Measurements from ENCODE around the gene CYP4F12.

The CYP4F12 gene, protein sequence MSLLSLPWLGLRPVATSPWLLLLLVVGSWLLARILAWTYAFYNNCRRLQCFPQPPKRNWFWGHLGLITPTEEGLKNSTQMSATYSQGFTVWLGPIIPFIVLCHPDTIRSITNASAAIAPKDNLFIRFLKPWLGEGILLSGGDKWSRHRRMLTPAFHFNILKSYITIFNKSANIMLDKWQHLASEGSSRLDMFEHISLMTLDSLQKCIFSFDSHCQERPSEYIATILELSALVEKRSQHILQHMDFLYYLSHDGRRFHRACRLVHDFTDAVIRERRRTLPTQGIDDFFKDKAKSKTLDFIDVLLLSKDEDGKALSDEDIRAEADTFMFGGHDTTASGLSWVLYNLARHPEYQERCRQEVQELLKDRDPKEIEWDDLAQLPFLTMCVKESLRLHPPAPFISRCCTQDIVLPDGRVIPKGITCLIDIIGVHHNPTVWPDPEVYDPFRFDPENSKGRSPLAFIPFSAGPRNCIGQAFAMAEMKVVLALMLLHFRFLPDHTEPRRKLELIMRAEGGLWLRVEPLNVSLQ

DNA sequence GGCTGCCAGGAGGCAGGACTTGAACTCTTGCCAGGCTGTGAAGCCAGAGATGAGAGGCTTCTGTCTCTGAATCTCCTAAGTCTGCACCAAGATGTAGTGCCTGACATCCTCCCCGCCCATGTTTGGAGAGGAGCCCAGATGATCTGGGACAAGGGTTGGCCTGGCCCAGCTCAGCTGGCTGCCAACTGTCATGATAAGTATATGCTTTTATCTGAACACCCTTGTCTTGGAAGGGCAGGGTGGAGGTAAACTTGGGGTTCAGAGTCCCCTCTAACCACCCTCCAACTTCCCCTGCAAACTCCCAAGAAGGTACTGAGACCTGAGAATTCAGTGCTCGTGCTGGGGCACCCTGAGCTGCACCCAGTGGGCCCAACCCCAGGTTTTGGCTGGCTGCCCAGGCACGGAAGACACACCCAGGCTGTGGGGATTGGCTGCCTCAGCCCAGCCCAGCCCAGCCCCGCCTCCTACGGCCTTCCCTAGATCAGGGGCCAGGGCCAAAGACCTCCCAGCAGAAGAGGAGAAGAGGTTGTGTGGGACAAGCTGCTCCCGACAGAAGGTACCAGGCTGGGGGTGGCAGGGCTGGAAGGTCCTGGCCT is at the start of gene CYP4F12:
Gene CYP4F12, plus strand, starts transcription at position 508 of the 596 bp plus-strand sequence. CDS start 443 bp downstream, outside the sequence.
- no peak for DNase-seq (ENCODE audit: low read depth in 2 of 2)

DNA sequence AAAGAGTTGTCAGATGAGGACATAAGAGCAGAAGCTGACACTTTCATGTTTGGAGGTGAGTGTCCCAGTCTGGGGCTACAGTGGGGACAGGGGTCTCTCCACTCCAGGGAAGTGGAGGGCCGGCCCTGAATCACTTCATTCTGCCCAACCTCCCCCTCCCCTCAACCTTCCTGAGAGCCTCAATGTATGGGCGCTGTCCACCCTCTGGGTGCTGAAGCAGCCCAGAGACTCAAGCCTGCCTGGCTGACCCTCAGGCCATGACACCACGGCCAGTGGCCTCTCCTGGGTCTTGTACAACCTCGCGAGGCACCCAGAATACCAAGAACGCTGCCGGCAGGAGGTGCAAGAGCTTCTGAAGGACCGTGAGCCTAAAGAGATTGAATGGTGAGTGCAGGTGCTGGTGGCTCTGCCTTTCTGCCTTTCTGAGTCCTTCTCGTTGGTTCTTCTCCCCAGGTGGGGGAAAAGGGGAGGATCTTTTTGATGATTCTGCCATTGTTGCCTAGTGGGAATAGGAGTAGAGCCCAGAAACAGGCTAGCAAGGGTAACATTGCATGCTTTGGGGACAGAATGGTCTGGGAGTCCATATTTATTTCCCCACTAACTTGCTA is 49.1 kb upstream of the CYP4F12 start:
- no peak for DNase-seq (ENCODE audit: low read depth in 2 of 2)

DNA sequence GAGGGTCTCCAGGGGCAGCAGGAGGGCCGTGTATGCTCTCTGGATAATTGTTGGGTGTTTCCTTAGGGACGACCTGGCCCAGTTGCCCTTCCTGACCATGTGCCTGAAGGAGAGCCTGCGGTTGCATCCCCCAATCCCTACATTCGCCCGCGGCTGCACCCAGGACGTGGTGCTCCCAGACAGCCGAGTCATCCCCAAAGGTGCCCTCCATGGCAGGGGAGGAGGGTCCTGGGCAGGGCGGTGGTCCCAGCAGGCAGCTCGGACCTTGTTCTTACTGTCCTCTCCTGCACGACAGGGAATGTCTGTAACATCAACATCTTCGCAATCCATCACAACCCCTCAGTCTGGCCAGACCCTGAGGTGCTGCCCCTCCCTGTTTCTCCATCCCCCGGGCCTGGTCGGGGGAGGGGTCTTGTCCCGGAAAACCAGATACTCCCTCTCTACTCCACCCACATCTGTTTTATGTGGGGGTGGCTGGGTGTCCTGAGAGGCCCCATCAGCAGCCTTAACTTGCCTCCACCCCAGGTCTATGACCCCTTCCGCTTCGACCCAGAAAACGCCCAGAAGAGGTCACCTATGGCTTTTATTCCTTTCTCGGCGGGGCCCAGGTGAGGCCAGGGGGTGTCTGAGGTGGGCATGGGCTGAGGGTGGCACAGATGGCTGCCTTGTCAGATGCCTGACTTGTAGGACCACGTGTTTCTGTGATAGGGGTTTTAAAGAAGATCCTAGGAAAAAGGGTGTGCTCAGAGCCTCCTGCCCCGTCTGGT is 44.5 kb upstream of the CYP4F12 start:
- no peak for DNase-seq (ENCODE audit: low read depth in 2 of 2)

DNA sequence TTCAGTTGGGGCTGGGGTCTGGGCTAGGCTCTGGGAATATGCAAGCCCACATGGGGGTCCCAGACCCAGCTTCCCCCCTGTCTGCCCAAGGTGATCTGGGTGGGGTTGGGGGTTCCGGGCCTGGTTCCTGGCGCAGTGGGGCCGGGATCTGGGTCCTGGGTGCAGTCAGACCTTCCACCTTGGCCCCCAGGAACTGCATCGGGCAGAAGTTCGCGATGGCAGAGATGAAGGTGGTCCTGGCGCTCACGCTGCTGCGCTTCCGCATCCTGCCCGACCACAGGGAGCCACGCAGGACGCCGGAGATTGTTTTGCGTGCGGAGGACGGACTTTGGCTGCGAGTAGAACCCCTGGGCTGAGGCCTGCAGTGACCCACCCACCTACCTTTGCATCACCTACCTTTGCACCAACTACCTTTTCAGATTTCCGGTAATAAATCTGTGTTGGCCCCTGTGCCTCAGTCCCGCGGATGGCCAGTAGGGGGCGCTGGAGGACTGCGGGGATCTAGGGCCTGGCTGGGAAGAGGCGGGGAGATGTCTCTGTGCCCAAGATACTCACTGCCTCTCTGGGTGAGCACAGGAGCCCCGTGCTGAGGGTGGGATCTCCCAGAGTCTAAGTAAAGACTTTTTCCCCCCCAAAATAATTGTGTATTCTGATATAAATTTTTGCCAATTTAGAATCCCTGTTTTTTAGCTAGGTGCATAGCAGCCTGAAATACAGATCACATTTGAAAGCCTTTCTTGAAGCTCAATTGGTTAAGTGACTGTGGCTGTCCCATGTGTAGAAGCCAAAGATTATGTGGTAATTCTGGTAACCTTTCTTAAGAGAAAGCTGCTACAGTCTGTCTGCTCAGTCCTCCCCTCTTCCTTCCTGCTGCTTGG is 43.6 kb upstream of the CYP4F12 start:
- DNase-seq (ENCODE audit: low read depth in 2 of 2) = peak; percentile 82 to 94

DNA sequence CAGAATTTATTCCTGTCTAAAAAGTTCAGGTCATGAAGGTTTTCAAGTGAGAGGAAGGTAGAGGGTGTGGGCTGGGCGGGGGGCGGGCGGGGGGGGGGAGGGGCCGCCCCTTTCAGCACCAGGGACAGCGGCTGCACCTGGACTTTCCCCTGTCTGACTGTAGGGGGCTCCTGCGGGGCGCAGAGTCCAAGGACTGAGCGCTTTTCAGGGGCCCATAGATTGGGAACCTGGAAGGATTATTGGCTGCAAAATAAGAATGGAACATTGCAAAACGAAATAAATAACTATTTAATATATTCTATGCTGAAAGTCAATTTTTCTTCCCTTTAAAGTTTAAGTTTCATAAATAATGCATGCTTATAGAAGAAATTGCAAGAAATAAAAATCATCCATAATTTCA is 41.1 kb upstream of the CYP4F12 start:
- DNase-seq (ENCODE audit: low read depth in 2 of 2) = no peak

DNA sequence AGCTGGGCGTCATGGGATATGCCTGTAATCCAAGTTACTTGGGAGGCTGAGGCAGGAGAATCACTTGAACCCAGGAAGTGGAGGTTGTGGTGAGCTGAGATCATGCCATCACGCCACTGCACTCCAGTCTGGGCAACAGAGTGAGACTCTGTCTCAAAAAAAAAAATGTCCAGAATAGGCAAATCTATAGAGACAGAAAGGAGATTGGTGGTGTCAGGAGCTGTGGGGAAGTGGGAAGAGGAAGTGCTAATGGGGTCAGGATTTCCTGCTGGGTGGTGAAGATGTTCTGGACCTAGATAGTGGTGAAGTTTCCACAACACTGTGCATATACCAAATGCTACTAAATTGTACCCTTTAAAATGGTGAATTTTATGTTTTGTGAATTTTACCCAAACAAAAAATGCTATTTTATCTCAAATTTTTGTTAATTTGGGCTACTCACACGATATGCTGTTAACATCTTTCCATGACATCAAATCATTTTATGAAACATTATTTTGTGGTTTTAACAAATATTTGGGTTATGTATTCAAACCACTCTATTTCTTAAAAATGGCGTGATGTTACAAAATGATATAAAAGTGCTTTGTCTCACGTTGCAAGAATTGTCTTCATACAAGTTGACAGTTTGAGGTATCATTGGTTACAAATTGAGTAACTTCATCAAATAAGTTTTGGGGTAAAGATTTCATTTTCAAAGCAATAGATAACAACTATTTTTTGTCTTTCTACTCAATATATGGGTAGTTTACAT is 39.6 kb upstream of the CYP4F12 start:
- no peak for DNase-seq (ENCODE audit: low read depth in 2 of 2)

DNA sequence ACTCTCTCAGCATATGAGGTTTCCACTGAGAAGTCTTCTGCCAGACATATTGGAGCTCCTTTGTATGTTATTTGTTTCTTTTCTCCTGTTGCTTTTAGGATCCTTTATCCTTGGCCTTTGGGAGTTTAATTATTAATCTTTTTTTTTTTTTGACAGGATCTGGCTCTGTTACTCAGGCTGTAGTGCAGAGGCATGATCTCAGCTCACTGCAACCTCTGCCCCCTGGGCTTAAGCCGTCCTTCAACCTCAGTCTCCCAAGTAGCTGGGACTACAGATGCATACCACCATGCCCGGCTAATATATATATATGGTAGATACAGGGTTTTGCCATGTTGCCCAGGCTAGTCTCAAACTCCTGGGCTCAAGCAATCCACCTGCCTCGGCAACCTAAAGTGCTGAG is 38.8 kb upstream of the CYP4F12 start:
- no peak for DNase-seq (ENCODE audit: low read depth in 2 of 2)

DNA sequence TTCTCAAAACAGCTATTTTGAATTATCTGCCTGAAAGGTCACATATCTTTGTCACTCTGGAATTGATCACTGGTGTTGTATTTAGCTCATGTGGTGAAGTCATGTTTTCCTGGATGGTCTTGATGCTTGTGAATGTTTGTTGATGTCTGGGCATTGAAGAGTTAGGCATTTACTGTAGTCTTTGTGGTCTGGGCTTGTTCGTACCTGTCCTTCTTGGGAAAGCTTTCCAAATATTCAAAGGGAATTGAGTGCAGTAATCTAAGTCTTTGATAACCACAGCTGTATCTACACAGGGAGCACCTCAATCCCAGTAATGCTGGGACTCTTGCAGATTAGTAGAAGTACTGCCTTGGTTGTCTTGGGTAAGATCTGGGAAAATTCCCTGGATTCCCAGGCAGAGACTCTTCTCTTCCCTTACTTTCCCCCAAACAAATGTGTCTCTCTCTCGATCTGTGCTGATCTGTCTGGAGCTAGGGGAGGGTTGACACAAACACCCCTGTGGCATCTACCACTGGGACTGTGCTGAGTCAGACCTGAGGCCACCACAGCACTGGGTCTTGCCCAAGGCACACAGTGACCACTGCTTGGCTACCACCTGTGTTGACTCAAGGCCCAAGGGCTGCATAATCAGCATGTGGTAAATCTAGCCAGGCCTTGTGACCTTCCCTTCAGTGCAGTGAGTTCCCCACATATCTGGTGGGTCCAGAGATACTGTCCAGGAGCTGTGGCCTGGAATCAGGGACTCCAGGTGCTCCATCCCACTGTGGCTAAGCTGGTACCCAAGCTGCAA is 37.7 kb upstream of the CYP4F12 start:
- no peak for DNase-seq (ENCODE audit: low read depth in 2 of 2)

DNA sequence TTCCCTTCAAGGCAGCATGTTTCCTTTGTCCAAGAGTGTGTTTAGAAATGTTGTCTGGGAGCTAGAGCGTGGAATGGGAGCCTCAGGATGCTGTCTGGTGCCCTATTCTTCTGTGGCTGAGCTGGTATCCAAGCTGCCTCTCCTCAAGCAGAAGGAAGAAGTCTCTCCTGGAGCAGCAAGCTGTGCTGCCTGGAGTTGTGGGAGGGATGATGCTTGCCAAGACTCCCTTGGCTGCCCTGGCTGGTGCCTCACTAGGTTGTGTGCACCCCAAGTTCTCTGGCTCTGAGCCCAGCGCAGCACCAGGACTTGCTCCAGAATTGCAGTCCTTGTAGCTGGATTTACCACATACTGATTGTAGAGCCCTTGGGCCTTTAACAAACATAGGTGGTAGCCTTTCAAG is 36.9 kb upstream of the CYP4F12 start:
- DNase-seq (ENCODE audit: low read depth in 2 of 2) = no peak

DNA sequence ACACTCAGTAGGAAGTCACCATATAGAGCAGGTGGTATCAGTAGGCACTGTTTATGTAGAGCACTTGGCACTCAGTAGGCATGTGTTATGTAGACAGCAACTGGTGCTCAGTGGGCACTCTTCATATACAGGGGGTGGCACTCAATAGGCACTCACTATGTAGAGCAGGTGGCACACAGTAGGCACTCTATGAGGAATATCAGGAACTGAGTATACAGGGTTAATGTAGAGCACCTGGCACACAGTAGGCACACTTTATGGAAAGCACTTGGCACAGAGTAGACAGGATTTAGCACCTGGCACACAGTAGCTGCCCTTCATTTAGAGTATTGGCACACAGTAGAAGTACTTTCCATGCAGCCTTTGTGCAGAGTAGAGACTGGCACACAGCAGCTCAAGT is 33.3 kb upstream of the CYP4F12 start:
- DNase-seq (ENCODE audit: low read depth in 2 of 2) = no peak

DNA sequence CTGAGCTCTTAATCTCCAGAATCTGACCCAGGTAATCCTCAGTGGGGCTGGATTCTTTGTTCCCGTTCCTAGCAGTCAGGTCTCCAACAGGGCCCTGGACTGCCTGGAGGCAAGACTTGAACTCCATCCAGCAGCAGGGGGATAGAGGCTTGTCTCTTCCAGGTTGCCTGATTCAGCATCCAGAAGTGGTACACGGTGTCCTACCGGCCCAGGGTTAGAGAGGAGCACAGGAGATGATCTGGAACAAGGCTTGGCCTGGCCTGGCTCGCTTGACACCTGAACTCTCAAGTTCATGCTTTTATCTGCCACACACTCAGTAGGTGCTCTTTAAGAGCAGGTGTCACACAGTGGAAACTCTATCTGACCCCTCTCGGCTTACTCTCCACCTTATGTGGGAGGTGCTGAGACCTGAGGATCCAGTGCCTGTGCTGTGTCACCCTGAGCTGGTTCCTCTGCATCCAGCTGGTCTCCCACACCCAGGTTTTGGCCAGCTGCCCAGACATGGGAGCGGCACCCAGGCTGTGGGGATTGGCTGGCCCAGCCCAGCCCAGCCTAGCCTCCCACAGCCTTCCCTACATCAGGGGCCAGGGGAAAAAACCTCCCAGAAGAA is 32.5 kb upstream of the CYP4F12 start, which contains the start of gene CYP4F3:
Gene CYP4F3, plus strand, starts transcription at position 604 of the 610 bp plus-strand sequence. CDS start 519 bp downstream, outside the sequence.
- no peak for DNase-seq (ENCODE audit: low read depth in 2 of 2)

DNA sequence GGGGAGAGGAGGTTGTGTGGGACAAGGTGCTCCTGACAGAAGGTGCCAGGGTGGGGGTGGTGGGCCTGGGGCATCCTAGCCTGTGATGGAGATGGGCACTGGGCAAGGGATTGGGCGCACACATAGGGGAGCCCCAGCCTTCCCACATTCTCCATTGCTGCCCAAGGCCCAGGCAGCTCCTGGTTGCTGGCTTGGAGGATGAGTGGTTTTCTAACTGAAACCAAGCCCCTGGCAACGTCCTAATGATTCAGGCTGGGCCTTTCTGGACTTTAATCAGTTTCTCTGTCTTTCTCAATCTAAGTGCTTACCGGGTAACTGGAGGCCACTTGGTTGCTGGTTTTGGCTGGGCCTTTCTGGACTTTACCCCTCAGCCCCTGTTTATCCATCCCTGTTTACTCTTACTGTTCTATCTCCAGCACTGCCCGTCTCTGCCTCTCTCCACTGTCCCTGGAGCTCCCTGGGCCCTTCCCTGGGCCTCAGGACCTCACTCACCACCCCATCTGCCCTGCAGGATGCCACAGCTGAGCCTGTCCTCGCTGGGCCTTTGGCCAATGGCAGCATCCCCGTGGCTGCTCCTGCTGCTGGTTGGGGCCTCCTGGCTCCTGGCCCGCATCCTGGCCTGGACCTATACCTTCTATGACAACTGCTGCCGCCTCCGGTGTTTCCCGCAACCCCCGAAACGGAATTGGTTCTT is 31.8 kb upstream of the CYP4F12 start:
- no peak for DNase-seq (ENCODE audit: low read depth in 2 of 2)

DNA sequence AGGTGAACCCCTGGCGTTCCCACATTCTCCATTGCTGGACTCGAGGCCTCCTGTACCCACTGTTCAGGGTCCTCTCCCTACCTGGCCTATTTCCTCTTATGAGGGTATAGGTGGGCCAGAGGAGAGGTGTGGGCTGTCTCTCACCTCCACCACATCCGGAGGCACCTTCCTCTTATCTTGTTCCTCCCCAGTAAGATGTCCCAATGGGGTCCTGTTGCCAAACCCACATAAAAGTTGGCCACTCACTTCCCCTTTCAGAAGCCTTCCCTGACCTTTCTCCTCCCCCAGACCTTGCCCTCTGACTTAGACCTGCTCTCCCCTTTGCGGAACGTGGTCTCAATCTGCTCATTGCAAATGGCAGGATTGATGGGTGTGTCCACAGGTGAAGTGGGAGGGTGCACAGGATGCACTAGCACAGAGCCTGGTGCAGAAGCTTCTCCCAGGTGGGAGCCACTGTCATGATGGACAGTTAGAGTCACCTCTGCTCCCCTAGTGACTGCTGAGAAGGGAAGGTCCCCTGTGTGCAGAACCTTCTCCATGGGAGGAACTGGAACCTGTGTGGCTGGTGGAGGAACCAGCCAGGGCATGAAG is 30.9 kb upstream of the CYP4F12 start:
- DNase-seq (ENCODE audit: low read depth in 2 of 2) = no peak

DNA sequence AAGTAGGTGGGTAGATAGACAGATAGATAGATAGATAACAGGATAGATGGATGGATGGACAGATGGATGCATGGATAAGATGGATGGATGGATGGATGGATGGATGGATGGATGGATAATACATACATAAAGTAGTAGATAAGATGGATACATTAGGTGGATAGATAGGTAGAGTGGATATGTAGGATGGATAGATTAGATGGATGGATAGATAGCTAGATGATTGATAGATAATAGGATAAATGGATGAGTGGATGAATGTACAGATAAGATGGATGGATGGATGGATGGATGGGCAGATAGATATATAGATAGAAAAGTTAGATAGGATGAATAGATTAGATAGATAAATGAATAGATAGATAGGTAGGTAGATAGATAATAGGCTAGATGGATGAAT is 30.1 kb upstream of the CYP4F12 start:
- no peak for DNase-seq (ENCODE audit: low read depth in 2 of 2)

DNA sequence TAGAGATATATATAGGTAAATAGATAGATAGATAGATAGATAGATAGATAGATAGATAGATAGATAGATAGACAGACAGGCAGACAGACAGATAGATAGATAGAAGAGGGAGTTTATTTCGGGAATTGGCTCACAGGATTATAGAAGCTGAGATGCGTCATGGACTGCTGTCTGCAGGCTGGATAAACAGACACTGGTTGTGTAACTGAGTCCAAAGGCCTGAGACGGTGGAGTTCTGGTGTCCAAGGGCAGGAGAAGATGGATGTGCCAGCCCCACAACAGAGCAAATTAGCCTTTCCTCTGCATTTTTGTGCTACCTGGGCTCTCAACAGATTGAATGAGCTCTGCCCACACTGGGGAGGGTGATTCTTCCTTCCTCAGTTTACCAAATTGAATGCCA is 29.5 kb upstream of the CYP4F12 start:
- no peak for DNase-seq (ENCODE audit: low read depth in 2 of 2)

DNA sequence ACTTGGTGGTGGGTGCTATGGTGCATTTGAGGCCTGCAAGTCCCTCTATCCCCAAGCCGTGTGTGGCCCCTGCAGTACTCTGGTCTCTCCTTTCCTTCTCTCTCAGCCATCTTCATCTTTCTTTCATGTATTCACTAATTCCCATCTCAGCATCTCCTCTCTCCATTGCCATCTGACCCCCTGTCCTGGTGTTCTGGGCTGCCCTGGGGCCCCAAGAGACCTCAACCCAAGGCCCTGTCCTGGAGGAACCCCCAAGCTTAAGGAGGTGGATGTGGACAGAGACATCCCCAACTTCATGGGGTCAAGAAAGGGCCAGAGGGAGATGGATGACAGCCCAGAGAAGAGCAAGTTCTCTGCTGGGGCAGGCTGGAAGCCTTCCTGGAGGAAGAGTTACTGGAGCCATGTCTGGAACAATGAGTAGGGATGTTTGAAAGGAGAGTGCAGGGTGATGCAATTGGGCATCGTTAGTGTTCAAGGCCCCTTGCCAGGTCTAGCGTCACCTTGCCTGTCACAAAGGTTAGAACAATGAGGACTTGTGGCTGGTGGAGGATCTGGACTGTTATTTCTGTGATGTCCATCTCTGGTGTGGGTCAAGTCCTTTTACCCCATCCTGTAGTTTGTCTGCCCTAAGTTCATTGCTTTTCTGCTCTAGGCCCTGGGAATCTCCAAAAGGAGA is 28.7 kb upstream of the CYP4F12 start:
- no peak for DNase-seq (ENCODE audit: low read depth in 2 of 2)

DNA sequence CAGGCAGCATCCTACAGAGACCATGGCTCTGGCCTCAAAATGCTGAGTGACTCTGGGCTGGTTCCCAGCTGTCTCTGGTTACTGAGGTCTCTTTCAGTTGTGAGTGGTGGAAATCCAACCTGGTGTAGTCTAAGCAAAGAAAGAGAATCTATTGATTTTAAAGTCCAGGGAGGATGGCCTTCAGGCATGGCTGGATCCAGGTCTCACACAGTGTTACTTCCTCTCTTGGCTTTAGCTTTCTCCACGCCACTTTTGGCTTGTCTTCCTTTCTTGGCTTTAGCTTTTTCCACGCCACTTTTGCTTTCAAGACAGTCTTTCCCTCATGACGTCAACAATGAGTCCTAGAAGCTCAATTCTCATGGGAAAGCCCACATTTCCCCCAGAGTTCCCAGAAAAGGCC is 28.1 kb upstream of the CYP4F12 start:
- DNase-seq (ENCODE audit: low read depth in 2 of 2) = no peak
